H1 (cell line): ENCODE data around the gene DMBT1. TPM values are rescaled to one million over a fixed set of nuclear protein-coding genes. Genes with fewer than 3 reads are reported as not detected.

Experiments
- CTCF ChIA-PET: fragments of 300-600 bp; sonication (Branson Sonifier 250); formaldehyde crosslinking; loops from one replicate; lab custom pipeline; 2021; ENCODE audit not compliant: partially characterized antibody; lab: Charles Lee
- POLR2A ChIA-PET: fragments of 300-600 bp; sonication (Branson Sonifier 250); formaldehyde crosslinking; loops from one replicate; lab custom pipeline; 2021; ENCODE audit warnings: inconsistent platforms; ENCODE audit not compliant: partially characterized antibody; lab: Charles Lee
- DNase-seq, 2 experiments: peaks; one replicate each; pipeline versions ENCODE4 v3.0.0 to v3.0.0-alpha.2; 2010 to 2022; ENCODE audit warnings: low spot score in 2 of 2, low read depth in 1 of 2, mixed read lengths in 1 of 2
- FAIRE-seq: peaks from 2 replicates; lab custom pipeline; 2011; peaks lifted over from hg19 to GRCh38; lab: Jason Lieb, UNC
- H2AFZ ChIP-seq: 2 replicates; pipeline ENCODE4 v1.8.1; 2012; ENCODE audit warnings: low read length, inconsistent platforms
- H2AK5ac ChIP-seq: 2 replicates; pipeline ENCODE4 v1.6.1; 2013; ENCODE audit warnings: low read depth, low read length
- H2BK120ac ChIP-seq: replicated peaks from 2 replicates; pipeline ENCODE3; 2013; ENCODE audit warnings: low read depth, low read length, inconsistent platforms
- H2BK12ac ChIP-seq: 2 replicates; pipeline ENCODE4 v1.6.1; 2013; ENCODE audit warnings: low read depth, low read length
- H2BK15ac ChIP-seq: 2 replicates; pipeline ENCODE4 v1.6.1; 2013; ENCODE audit warnings: low read length
- H2BK20ac ChIP-seq: 2 replicates; pipeline ENCODE4 v1.6.1; 2013; ENCODE audit warnings: low read length
- H2BK5ac ChIP-seq: 2 replicates; pipeline ENCODE4 v1.6.1; 2013; ENCODE audit warnings: low read depth, low read length
- H3K14ac ChIP-seq: 2 replicates; pipeline ENCODE4 v1.6.1; 2013; ENCODE audit warnings: inconsistent platforms; ENCODE audit not compliant: insufficient read length
- H3K18ac ChIP-seq: 2 replicates; pipeline ENCODE4 v1.6.1; 2013; ENCODE audit warnings: low read length; ENCODE audit errors: extremely low read depth
- H3K23ac ChIP-seq: 2 replicates; pipeline ENCODE4 v1.6.1; 2013; ENCODE audit warnings: inconsistent platforms; ENCODE audit not compliant: insufficient read length
- H3K23me2 ChIP-seq: 2 replicates; pipeline ENCODE4 v1.6.1; 2013; ENCODE audit warnings: low read depth, low read length
- H3K27ac ChIP-seq: 2 replicates; pipeline ENCODE4 v1.6.1; 2011; ENCODE audit warnings: low read depth, low read length, inconsistent platforms
- H3K27me3 ChIP-seq, 4 experiments: replicated peaks in 1 of 4; 1 replicate in 1 of 4; 2 replicates in 3 of 4; pipeline versions ENCODE4 v1.6.1 to v1.8.1; 2011 to 2013; ENCODE audit warnings: low read length in 3 of 4, mild to moderate bottlenecking in 3 of 4, inconsistent platforms in 2 of 4, mixed read lengths in 2 of 4, moderate library complexity in 1 of 4; ENCODE audit not compliant: control insufficient read depth in 3 of 4, insufficient read depth in 3 of 4; ENCODE audit errors: extremely low read depth in 1 of 4
- H3K36me3 ChIP-seq, 4 experiments: 2 replicates each; pipeline versions ENCODE4 v1.6.1 to v1.8.1; 2011 to 2013; ENCODE audit warnings: mild to moderate bottlenecking in 4 of 4, low read length in 3 of 4, moderate library complexity in 2 of 4, control low read depth in 1 of 4, inconsistent platforms in 1 of 4; ENCODE audit not compliant: insufficient read depth in 4 of 4, control insufficient read depth in 2 of 4
- H3K4ac ChIP-seq: replicated peaks from 2 replicates; pipeline ENCODE3; 2013; ENCODE audit warnings: low read length, low read depth, mixed read lengths, inconsistent platforms; ENCODE audit not compliant: insufficient read length
- H3K4me1 ChIP-seq, 4 experiments: replicated peaks in 1 of 4; 1 replicate in 1 of 4; 2 replicates in 3 of 4; pipeline versions ENCODE4 v1.6.1 to v1.8.1; 2011 to 2013; ENCODE audit warnings: low read length in 3 of 4, inconsistent platforms in 2 of 4, mixed read lengths in 1 of 4; ENCODE audit not compliant: insufficient read depth in 4 of 4, control insufficient read depth in 3 of 4
- H3K4me2 ChIP-seq, 2 experiments: 2 replicates each; pipeline versions ENCODE4 v1.6.1 to v1.8.1; 2011 to 2013; ENCODE audit warnings: low read depth in 2 of 2, low read length in 2 of 2, control low read depth in 1 of 2, inconsistent platforms in 1 of 2, mild to moderate bottlenecking in 1 of 2; ENCODE audit not compliant: insufficient read depth in 1 of 2
- H3K4me3 ChIP-seq, 4 experiments: fragments of 200-600, 300-600 bp in 1 of 4; sonication (generic), shearing (Covaris generic), sonication (Bioruptor Twin) in 1 of 4; 2 replicates each; pipeline versions ENCODE4 v1.5.1 to v1.8.1; 2011 to 2016; ENCODE audit warnings: low read length in 4 of 4, low read depth in 3 of 4, control low read depth in 2 of 4, inconsistent platforms in 2 of 4, mild to moderate bottlenecking in 2 of 4, mixed read lengths in 1 of 4, moderate library complexity in 1 of 4; ENCODE audit not compliant: insufficient read depth in 2 of 4; ENCODE audit errors: extremely low read depth in 1 of 4
- H3K56ac ChIP-seq: replicated peaks from 2 replicates; pipeline ENCODE3; 2013; ENCODE audit warnings: low read depth, mild to moderate bottlenecking, mixed read lengths, low read length, inconsistent platforms; ENCODE audit not compliant: insufficient read length
- H3K79me1 ChIP-seq: 2 replicates; pipeline ENCODE4 v1.6.1; 2013; ENCODE audit warnings: low read depth, low read length, control low read depth
- H3K79me2 ChIP-seq, 2 experiments: 2 replicates each; pipeline versions ENCODE4 v1.6.1 to v1.8.1; 2012 to 2013; ENCODE audit warnings: low read length in 2 of 2, mild to moderate bottlenecking in 2 of 2, inconsistent platforms in 1 of 2; ENCODE audit not compliant: insufficient read depth in 2 of 2, control insufficient read depth in 1 of 2
- H3K9ac ChIP-seq, 4 experiments: replicated peaks in 1 of 4; 1 replicate in 1 of 4; 2 replicates in 3 of 4; pipeline versions ENCODE4 v1.6.1 to v1.8.1; 2011 to 2013; ENCODE audit warnings: low read depth in 3 of 4, low read length in 3 of 4, control low read depth in 2 of 4, mild to moderate bottlenecking in 2 of 4, moderate library complexity in 2 of 4, inconsistent platforms in 1 of 4; ENCODE audit errors: extremely low read depth in 1 of 4
- H3K9me3 ChIP-seq, 2 experiments: 2 replicates each; pipeline versions ENCODE4 v1.6.1 to v1.8.1; 2012 to 2013; ENCODE audit warnings: mild to moderate bottlenecking in 2 of 2, moderate library complexity in 2 of 2, control low read depth in 1 of 2, inconsistent platforms in 1 of 2, low read depth in 1 of 2, low read length in 1 of 2, mixed read lengths in 1 of 2; ENCODE audit not compliant: insufficient read depth in 2 of 2
- H4K20me1 ChIP-seq, 2 experiments: replicated peaks in 1 of 2; 2 replicates each; pipeline versions ENCODE3 to v1.8.1; 2011 to 2013; ENCODE audit warnings: inconsistent platforms in 2 of 2, low read length in 2 of 2, mild to moderate bottlenecking in 1 of 2; ENCODE audit not compliant: insufficient read depth in 2 of 2, control insufficient read depth in 1 of 2
- H4K5ac ChIP-seq: 2 replicates; pipeline ENCODE4 v1.6.1; 2013; ENCODE audit warnings: low read length, low read depth, mixed read lengths, inconsistent platforms; ENCODE audit not compliant: insufficient read length
- H4K8ac ChIP-seq: 2 replicates; pipeline ENCODE4 v1.8.0; 2013; ENCODE audit warnings: mild to moderate bottlenecking, moderate library complexity, low read length, inconsistent platforms; ENCODE audit not compliant: insufficient read depth; ENCODE audit errors: extremely low read depth
- H4K91ac ChIP-seq: replicated peaks from 2 replicates; pipeline ENCODE3; 2013; ENCODE audit warnings: low read length, mixed read lengths, inconsistent platforms; ENCODE audit not compliant: insufficient read length
- BCL11A ChIP-seq, 2 experiments: IDR thresholded peaks; one replicate each; pipeline ENCODE4 v1.6.1; 2011; ENCODE audit warnings: low read depth in 2 of 2, low read length in 2 of 2, mild to moderate bottlenecking in 2 of 2
- CBX5 ChIP-seq: fragments of 300-800, 300-1000 bp; sonication (generic); IDR thresholded peaks from 2 replicates; pipeline ENCODE4 v1.7.1; 2016; ENCODE audit warnings: antibody characterized with exemption, low read length, low read depth
- KDM5A ChIP-seq: fragments of 200-600 bp; IDR thresholded peaks from 2 replicates; pipeline ENCODE4 v1.7.1; 2012; ENCODE audit warnings: mild to moderate bottlenecking, low read length, inconsistent platforms, mixed read lengths
- PHF8 ChIP-seq: fragments of 200-600 bp; sonication (generic); conservative IDR thresholded peaks from 2 replicates; pipeline ENCODE4 v1.7.1; 2012; ENCODE audit warnings: low read depth, mild to moderate bottlenecking, inconsistent platforms, low read length, moderate library complexity
- TBP ChIP-seq: IDR thresholded peaks from 2 replicates; pipeline ENCODE4 v1.6.1; 2011; ENCODE audit warnings: low read depth, low read length, improper control_type of control experiment
- USF2 ChIP-seq: IDR thresholded peaks from 2 replicates; pipeline ENCODE4 v1.6.1; 2011; ENCODE audit warnings: low read length, improper control_type of control experiment
- WGBS, 2 experiments: shearing (Covaris generic) in 1 of 2; methylation state at CpG; one replicate each; pipeline versions ENCODE4 v1.1.6 to v1.1.7; 2013 to 2015; ENCODE audit warnings: low lambda C conversion rate in 2 of 2, mixed read lengths in 2 of 2, inconsistent platforms in 1 of 2, low coverage in 1 of 2, missing lambda C conversion rate in 1 of 2; ENCODE audit not compliant: insufficient replicate concordance in 2 of 2, insufficient coverage in 1 of 2, insufficient read length in 1 of 2; ENCODE audit errors: extremely low coverage in 1 of 2, missing lambda C conversion rate in 1 of 2; 5-methylcytosine and 5-hydroxymethylcytosine counted together
- polyA plus RNA-seq, 7 experiments: library from polyadenylated mRNA; depleted of rRNA in 3 of 7; stranded (reverse) in 5 of 7; unstranded in 2 of 7; fragments of >200 nt in 5 of 7; fragments of 200-250 nt in 2 of 7; gene quantifications; 1 replicate in 5 of 7; 2 replicates in 1 of 7; 4 replicates in 1 of 7; pipeline versions ENCODE4 v1.2.1 to v1.2.3, GENCODE V29; 2011 to 2013; ENCODE audit warnings: missing spikeins in 2 of 7, mixed read lengths in 2 of 7
- total RNA-seq: library from RNA; stranded (reverse); fragmentation: NEBNext Ultra II Directional; extraction: Animal tissue kit (Norgen Biotek cat#: 25700); gene quantifications from 2 replicates; pipeline ENCODE4 v1.2.1, GENCODE V29; 2021

DMBT1 gene
- total and polyA plus RNA-seq, 2 of the 8 experiments (the other 6 are each of a cell fraction or from before 2014, with no cell fraction given): 0.03 TPM; not detected in 1

- Histone ChIP-seq H2BK120ac (no peak overlapping the region), H3K79me1 (no peaks in the 10 kb centered on the region), H3K27ac (no peak overlapping the region), H3K23ac (no peak overlapping the region), H3K36me3 (no peaks in the 10 kb centered on the region), H3K27me3 (no peaks in the 10 kb centered on the region), H4K20me1 (no peaks in the 10 kb centered on the region), H2BK12ac (no peak overlapping the region), H3K18ac (no peak overlapping the region), H3K4ac (no peak overlapping the region), H3K23me2 (no peaks in the 10 kb centered on the region), H2BK5ac (no peak overlapping the region), H2BK15ac (no peak overlapping the region), H3K4me1 (no peaks in the 10 kb centered on the region), H3K9me3 (peaks cover 0 to 9% of the 10 kb centered on the region in 2 experiments; a peak in 2 of 4 replicates), H4K91ac (no peak overlapping the region), H2AFZ (no peak overlapping the region), H2AK5ac (no peak overlapping the region), H3K4me2 (no peak overlapping the region), H3K79me2 (no peaks in the 10 kb centered on the region), H4K8ac (no peak overlapping the region), H3K56ac (no peak overlapping the region), H3K9ac (no peak overlapping the region), H4K5ac (no peak overlapping the region), H3K14ac (no peak overlapping the region), H2BK20ac (no peak overlapping the region), H3K4me3 (no peak overlapping the region)
- POLR2A ChIA-PET: no interaction called here
- FAIRE-seq: no peak
- CTCF ChIA-PET: interaction anchor here (1.1 to 1.5 kb wide), 2 partner anchors 25 to 39 kb away, joined by 3 to 6 read pairs; no protein-coding TSS in a partner anchor
- DNase-seq: no peak
- 87% methylated on average over 3 of the region's 3 CpGs; no CpG with 5 or more reads in 1 of the 2 experiments for WGBS, 2 experiments
- TF ChIP-seq USF2 (no peak), KDM5A (no peak), TBP (no peak), PHF8 (no peak), CBX5 (no peak), BCL11A (IDR thresholded peaks at IDR 0.05; ENCODE audit: low read depth in 2 of 2, low read length in 2 of 2) (no peak)
Observed at GRCh38 chr10:122590153-122590552, 29.6 kb downstream of the DMBT1 start.
